GM19467 (cell line): Measurements from ENCODE around the gene MOBP.
"Not testable (repeated sequence)": the region's sequence is repeated elsewhere in the genome, so short reads cannot be mapped to it uniquely, and the experiment has no call there.

ENCODE experiments used
- ATAC-seq: cut with Tn5 transposase; IDR thresholded peaks from one replicate; pipeline ENCODE4 v1.9.1; 2021; ENCODE audit warnings: mild to moderate bottlenecking, moderate library complexity; ENCODE audit not compliant: unreplicated experiment

MOBP gene

DNA sequence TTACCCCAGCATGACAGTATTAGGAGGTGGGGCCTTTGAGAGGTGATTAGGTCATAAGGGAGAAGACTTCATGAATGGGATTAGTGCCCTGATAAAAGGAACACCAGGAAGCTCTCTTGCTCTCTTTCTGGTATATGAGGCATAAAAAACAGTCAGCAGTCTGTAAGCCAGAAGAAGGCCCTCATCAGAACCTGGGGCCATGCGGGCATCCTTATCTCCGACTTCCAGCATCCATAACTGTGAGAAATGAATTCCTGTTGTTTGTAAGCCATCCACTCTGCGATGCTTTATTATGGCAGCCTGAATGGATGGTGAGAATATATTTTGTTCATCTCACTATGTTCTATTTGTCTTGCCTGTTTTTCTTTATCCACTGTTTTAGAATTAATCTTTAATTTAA, 17.7 kb upstream of the MOBP start:
- no peak for ATAC-seq

DNA sequence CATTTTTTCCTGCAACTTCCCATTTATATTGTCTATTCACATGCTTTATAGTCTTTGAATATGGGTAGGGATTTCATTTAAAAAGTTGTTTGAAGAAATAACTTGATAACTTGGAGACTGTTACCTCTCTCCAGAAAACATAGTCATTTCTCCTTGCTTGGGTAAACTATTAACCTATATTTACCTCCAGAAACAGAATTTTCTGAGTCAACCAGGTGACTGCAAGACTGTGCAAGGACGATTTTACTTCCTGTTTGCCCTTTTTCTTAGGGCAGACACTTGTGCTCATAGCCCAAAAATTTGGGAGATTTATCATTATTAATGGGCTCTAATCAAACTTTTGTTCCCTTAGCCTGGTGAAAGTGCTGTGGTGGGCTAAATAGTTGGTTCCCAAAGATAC, 14.3 kb upstream of the MOBP start:
- ATAC-seq = peak; percentile 74

- not testable (repeated sequence) for ATAC-seq
Observed at GRCh38 chr3:39453872-39454271, 13.6 kb upstream of the MOBP start.

DNA sequence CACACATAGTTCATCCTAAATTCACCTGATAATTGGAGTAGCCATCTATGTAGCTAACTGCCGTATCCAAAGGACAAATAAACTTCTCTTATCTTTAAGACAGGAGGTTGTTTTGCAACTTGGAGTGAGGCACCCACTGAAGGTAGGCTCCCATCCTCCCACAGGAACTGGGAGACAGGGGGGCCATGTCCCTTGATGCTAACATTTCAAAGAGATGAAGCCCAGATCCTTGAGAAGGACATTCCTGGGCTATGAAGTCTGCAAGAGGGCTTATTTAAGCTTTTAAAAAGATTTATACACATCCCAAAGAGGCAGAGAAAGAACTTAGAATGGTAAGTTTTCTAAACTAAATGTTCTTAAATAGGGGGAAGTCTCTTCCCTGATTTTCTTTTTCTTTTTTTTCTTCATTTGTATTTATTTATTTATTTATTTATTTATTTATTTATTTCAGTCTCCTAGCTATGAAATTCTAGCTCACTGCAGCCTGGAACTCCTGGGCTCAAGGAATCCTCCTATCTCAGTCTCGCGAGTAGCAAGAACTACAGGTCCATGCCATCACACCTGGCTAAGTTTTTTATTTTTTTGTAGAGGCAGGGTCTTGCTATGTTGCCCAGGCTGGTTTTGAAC, 12.8 kb upstream of the MOBP start:
- ATAC-seq = no peak

DNA sequence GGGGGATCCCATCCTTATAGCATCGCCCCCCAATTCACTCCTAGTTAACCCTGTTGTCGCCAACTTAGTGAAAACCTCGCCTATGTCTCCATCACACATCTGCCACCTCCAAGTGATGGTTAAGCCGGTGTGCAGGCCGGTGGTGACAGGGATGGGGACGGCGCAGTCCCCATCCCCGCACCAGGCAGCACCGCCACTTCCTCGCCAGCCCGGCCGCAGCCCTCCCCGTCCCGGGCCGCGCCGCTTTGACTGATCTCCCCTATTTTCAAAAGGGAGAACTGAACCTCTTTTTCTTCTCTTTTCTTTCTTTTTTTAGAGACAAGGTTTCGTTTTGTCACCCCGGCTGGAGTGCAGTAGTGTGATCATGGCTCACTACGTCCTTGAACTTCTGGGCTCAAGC, 11.3 kb upstream of the MOBP start:
- ATAC-seq = no peak

- ATAC-seq = no peak
Observed at GRCh38 chr3:39457361-39457760, 10.1 kb upstream of the MOBP start.

DNA sequence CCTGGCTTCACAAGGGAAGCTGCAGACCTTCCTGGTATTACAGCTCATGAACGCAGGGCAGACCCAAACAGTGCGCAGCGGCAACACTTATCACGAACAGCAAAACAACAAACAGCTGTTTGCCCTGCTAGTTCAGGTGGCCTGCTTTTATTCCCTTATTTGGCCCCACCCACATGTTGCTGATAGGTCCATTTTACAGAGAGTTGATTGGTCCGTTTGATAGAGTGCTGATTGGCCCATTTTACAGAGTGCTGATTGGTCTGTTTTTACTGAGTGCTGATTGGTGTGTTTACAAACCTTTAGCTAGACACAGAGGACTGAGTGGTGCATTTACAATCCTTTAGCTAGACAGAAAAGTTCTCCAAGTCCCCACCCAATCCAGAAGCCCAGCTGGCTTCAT, 8.9 kb upstream of the MOBP start:
- not testable (repeated sequence) for ATAC-seq

GRCh38 chr3:39460677-39461076, 6.8 kb upstream of the MOBP start:
- ATAC-seq = no peak

DNA sequence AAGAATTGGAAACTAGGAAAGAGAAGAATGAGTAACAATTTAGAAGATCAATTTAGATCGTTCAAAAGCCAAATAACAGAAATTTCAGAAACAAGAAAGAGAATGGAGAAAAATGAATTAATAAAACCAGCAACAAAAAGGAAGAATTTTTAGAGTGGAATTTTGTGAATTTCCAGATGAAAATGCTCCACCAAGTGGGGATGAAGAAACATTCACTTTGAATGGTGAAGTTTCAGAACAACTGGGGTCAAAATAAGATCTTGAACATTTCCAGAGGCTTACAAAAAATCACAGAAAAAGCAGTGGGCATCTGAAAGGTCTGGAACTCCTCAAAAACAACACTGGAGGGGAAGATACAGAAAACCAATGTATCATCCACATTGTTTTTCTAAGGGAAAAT, 4.2 kb upstream of the MOBP start:
- no peak for ATAC-seq

- no peak for ATAC-seq
Observed at GRCh38 chr3:39466988-39467387, 492 bp upstream of the MOBP start.

- no peak for ATAC-seq
Observed at GRCh38 chr3:39468108-39468436, 592 bp downstream of the MOBP start.

DNA sequence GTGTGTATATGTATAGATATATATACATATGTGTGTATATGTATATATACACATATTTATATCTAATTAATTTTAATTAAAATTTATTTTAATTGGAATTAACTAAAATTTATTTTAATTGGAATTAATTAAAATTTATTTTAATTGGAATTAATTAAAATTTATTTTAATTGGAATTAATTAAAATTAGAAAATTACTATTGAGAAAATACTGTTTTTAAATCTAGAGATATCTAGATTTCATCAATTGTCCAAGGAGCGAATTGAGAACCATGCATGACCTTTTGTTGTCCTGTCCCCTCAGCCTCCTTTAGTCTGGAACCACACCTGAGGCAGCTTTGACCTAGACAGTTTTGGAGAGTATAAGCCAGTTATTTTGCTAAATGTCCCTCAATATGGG, 1.8 kb downstream of the MOBP start:
- no peak for ATAC-seq

DNA sequence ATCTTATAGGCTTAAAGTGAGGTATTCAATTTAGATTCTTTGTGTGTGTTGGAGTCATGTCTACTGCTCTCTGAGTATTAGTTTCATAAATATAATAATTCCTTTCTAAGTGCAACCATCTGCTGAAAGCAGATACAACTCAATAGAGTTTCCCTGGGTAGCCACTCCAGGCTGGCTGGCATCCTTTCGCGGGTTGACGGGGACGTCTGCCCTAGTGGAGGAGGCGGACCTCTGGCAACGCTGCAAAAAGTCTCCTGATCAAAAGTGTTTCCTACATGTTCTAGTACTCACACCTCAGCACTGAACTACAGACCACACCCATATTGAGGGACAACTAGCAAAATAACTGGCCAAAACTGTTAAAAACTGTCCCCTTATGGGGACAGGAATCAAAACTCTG, 2.5 kb downstream of the MOBP start:
- ATAC-seq = no peak

DNA sequence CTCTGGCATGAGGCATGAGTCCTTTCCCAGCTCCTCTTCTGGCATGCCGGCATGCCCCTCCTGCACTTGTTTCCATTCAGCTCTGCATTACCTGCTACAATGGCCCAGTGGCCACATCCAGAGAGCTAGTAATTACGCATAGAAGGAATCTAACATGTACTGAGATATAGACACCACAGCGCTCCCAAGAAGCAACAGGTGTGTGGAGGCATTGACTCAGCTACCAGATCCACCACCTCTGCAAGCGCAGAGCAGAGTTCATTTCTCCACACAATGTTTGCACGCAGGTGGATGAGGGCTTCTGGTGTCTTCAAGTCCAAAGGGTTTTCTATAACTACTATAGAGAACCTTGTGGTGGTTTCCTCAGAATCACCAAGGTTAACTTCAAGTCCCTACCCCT, 4.2 kb downstream of the MOBP start:
- ATAC-seq = no peak

- ATAC-seq = no peak
Observed at GRCh38 chr3:39473452-39474125, 6.1 kb downstream of the MOBP start.

DNA sequence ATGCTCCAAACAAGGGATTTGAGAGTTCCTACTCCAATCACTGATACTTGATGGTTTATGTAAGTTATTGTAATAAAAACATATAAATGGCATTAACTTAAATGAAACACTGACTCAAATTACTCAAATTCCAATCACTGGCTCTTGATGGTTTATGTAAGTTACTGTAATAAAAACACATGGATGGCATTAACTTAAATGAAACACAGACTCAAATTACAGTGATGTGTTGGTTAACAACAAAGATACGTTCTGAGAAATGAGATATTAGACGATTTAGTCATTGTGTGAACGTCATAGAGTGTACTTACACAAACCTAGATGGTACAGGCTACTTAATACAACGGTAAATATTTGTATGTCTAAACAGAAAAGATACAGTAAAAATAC, 6.6 kb downstream of the MOBP start:
- ATAC-seq = no peak

GRCh38 chr3:39476783-39477182, 9.3 kb downstream of the MOBP start:
- no peak for ATAC-seq

DNA sequence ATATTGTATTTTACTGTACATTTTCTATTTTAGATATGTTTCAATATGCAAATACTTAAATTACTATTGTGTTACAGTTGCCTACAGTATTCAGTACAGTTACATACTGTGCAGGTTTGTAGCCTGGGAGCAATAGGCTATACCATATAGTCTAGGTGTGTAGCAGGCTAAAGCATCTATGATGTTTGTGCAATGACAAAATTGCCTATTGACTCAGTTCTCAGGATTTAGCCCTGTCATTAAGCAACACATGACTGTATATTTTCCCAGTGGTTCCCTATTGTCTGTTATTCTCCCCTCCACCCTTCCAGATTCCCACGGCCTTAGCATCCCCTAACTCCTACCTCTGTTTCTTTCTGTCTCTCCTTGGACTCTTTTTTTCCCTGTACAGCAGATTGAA, 10.7 kb downstream of the MOBP start:
- ATAC-seq = no peak

DNA sequence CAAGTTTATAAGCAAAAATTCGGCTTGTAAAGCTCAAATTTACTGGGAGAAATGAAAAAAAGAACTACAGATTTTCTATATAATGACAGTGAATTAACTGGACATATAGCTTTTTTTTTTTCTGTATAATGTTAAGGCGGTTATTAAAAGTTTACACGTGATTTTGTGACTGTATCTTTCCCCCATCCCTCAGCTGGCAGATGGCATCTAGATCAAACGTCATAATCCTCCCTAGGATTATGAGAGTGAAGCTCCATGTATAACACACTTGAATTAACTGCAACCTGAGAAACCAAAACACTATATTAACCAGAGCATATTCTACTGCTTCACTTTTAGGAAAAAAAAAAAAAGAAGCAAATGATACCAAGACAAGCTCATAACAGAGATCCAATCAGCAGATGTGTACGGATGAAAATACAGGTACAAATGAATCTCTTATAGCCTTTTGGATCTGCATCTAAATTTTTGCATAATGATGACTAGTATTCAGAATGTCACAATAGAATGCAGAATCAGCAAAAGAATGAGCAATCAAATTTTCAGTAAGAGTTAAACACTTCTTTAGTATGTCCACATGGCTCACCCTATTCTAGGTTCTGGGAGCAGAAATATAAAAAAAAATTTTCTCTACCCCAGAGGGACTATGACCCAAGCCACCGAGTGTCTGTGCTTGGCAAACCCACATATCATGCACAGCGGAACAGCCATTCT, 12.4 kb downstream of the MOBP start:
- ATAC-seq = no peak

GRCh38 chr3:39485547-39485946, 18.1 kb downstream of the MOBP start:
- no peak for ATAC-seq

DNA sequence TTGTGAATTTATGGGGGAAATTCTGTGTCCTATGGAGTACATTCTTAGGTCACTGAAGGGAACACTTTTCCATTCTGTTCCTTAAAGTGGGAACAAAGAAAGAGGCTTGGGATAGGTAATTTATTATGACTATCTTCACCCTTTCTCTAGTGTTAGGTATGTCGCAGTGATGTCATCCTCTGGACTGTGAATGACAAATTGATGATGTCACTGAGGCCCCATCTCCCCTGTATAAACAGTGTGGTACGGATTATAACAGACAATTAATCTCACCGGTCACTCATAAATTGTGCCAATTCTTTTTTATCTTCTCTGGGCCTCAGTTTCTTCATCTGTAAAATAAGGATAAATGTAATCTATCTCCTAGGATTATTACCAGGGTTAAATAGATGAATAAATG, 23.5 kb downstream of the MOBP start:
- ATAC-seq = no peak

DNA sequence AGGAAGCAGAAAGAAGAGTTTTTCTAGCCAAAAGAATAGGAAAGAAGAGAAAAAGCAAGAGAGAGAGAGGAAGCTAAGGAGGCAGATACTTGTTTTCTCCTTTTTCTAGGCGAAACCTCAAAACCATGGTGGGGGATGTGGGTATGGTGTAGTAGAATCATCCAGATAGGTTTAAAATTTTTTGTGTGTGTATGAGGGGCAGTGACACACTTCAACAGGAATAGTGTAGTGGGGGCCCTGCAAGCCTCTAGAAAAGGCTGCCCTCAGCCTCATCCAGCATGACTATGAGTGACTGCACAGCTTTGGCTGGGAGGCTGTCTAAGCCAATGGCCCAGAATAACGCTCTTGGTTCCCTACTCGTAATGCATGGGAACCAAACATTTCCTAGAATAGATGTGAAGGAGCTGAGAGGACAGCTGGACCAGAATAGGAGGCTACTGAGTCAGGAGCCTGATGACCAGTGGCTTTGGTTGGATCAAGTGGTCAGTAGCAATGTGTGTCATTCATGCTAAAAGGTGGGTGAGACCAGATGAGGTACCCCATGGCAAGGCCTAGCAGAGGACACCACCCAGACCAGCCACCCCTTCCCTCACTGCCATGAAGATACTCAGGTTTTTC, 24.4 kb downstream of the MOBP start:
- ATAC-seq = no peak
